Mucosa of stomach (tissue), 1 donor: ENCODE measurements around the gene YIPF5.

Experiments used
- H3K27me3 ChIP-seq: one replicate; pipeline ENCODE4 v1.7.0; 2013; ENCODE audit warnings: mild to moderate bottlenecking, low read length; ENCODE audit not compliant: control insufficient read depth, insufficient read depth
- H3K36me3 ChIP-seq: one replicate; pipeline ENCODE4 v1.7.0; 2013; ENCODE audit warnings: low read length; ENCODE audit not compliant: control insufficient read depth, insufficient read depth
- H3K4me1 ChIP-seq: one replicate; pipeline ENCODE4 v1.7.0; 2013; ENCODE audit warnings: mild to moderate bottlenecking, low read length; ENCODE audit not compliant: control insufficient read depth, insufficient read depth
- H3K4me3 ChIP-seq: one replicate; pipeline ENCODE4 v1.7.0; 2013; ENCODE audit warnings: low read length
- H3K9ac ChIP-seq: one replicate; pipeline ENCODE4 v1.7.0; 2013; ENCODE audit warnings: mild to moderate bottlenecking, low read length, moderate library complexity
- H3K9me3 ChIP-seq: one replicate; pipeline ENCODE4 v1.7.0; 2013; ENCODE audit warnings: mild to moderate bottlenecking, low read length, moderate library complexity; ENCODE audit not compliant: control insufficient read depth
- donor health status: Pancreatic carcinoma.

The YIPF5 gene

DNA sequence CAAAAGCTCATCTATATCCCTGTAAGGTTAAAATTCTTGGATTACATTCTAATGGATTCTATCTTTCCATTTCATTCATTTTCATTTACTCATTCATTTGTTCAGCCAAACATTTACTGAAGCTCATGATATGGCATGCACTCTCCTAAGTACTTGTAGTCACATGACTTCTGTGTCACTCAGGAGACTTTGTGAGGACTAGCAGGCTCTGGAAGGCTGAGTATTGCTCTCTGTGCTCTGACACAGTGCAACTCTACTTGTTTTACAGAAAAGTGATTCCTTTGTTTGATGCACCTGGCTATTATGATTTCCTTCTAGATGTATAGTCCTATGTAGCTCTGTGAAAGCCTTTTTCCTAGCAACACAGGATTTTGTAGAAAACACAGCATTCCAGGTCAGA lies 53.0 kb downstream of the YIPF5 start:
- Histone ChIP-seq H3K4me1 (no peaks in the 10 kb centered on the region), H3K9ac (no peak overlapping the region), H3K36me3 (no peaks in the 10 kb centered on the region), H3K4me3 (no peak overlapping the region), H3K27me3 (no peaks in the 10 kb centered on the region), H3K9me3 (no peaks in the 10 kb centered on the region)

DNA sequence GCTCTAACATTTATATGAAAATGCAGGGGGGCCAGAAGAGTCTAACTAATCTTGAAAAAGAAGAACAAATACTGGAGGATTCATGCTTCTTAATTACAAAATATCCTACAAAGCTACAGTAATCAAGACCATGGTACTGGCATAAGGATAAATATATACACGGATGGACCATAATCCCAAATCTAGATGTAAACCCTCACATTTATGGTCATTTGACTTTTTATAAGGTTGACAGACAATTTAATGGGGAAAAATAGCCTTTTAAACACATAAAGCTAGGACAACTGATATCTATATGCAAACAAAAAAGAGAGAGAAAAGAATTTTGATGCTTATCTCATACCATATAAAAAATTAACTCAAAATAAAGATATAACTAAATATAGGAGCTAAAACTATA lies 55.9 kb downstream of the YIPF5 start:
- H3K9ac ChIP-seq, result no peak overlapping the region
- no peak overlapping the region for H3K4me3 ChIP-seq
- no peaks in the 10 kb centered on the region for H3K27me3 ChIP-seq
- no peaks in the 10 kb centered on the region for H3K36me3 ChIP-seq
- H3K4me1 ChIP-seq, result no peaks in the 10 kb centered on the region
- no peaks in the 10 kb centered on the region for H3K9me3 ChIP-seq
